HEK293 (cell line): ENCODE results near the gene SCOC.
A peak's percentile ranks its signal among the peaks of the same experiment; 100 is the strongest.

Experiments
- CTCF ChIA-PET: fragments of 350-600 bp; formaldehyde crosslinking; extraction: SDS; loops from one replicate; lab custom pipeline; 2021; ENCODE audit warnings: antibody characterized with exemption; lab: Yijun Ruan, JAX
- POLR2A ChIA-PET: fragments of 300-600 bp; formaldehyde crosslinking; extraction: SDS; loops from one replicate; lab custom pipeline; 2020; ENCODE audit warnings: antibody characterized with exemption, inconsistent platforms; lab: Yijun Ruan, JAX
- H3K27ac ChIP-seq: fragments of 200-500 bp; sonication (Bioruptor generic); 2 replicates; pipeline ENCODE4 v1.5.1; 2014; ENCODE audit warnings: low read depth, low read length, control low read depth, inconsistent platforms; ENCODE audit errors: extremely low read depth
- H3K36me3 ChIP-seq, 2 experiments: fragments of 200-500 bp in 1 of 2; sonication (Bioruptor generic) in 1 of 2; 1 replicate in 1 of 2; 2 replicates in 1 of 2; pipeline ENCODE4 v1.5.1; 2014 to 2017; ENCODE audit warnings: inconsistent platforms in 2 of 2, low read length in 2 of 2; ENCODE audit not compliant: control insufficient read depth in 2 of 2, insufficient read depth in 1 of 2
- H3K4me1 ChIP-seq: fragments of 200-500 bp; sonication (Bioruptor generic); 2 replicates; pipeline ENCODE4 v1.5.1; 2014; ENCODE audit warnings: mild to moderate bottlenecking, low read length, inconsistent platforms; ENCODE audit not compliant: control insufficient read depth, insufficient read depth
- H3K4me3 ChIP-seq: 2 replicates; pipeline ENCODE4 v1.5.1; 2011; ENCODE audit warnings: low read depth, mild to moderate bottlenecking, control low read depth, low read length, moderate library complexity
- H3K9me3 ChIP-seq: fragments of 200-500 bp; sonication (Bioruptor generic); 2 replicates; pipeline ENCODE4 v1.5.1; 2014; ENCODE audit warnings: low read depth, low read length, inconsistent platforms; ENCODE audit not compliant: control insufficient read depth, insufficient read depth
- GLIS2 ChIP-seq: fragments of 450-650 bp; formaldehyde crosslinking; IDR thresholded peaks from 2 replicates; pipeline ENCODE4 v1.5.1; 2016; ENCODE audit warnings: missing biosample characterization, missing genetic modification characterization
- MZF1 ChIP-seq: fragments of 450-650 bp; formaldehyde crosslinking; IDR thresholded peaks from 2 replicates; pipeline ENCODE4 v1.5.1; 2017; ENCODE audit warnings: missing biosample characterization, missing genetic modification characterization, borderline replicate concordance
- WT1 ChIP-seq: fragments of 450-650 bp; formaldehyde crosslinking; IDR thresholded peaks from 2 replicates; pipeline ENCODE4 v1.5.1; 2016; ENCODE audit warnings: missing biosample characterization, missing genetic modification characterization
- YY2 ChIP-seq: fragments of 450-650 bp; formaldehyde crosslinking; IDR thresholded peaks from 2 replicates; pipeline ENCODE4 v1.5.1; 2016; ENCODE audit warnings: missing biosample characterization, missing genetic modification characterization
- ZBTB21 ChIP-seq: fragments of 450-650 bp; formaldehyde crosslinking; IDR thresholded peaks from 2 replicates; pipeline ENCODE4 v1.5.1; 2017; ENCODE audit warnings: missing biosample characterization, missing genetic modification characterization
- ZFHX2 ChIP-seq: fragments of 450-650 bp; formaldehyde crosslinking; conservative IDR thresholded peaks from 2 replicates; pipeline ENCODE4 v1.5.1; 2016; ENCODE audit warnings: missing biosample characterization, missing genetic modification characterization
- ZIC2 ChIP-seq: fragments of 450-650 bp; formaldehyde crosslinking; IDR thresholded peaks from 2 replicates; pipeline ENCODE4 v1.5.1; 2016; ENCODE audit warnings: missing biosample characterization, missing genetic modification characterization
- ZNF10 ChIP-seq: fragments of 450-650 bp; formaldehyde crosslinking; IDR thresholded peaks from 2 replicates; pipeline ENCODE4 v1.5.1; 2017; ENCODE audit warnings: missing biosample characterization, missing genetic modification characterization
- ZNF112 ChIP-seq: fragments of 450-650 bp; formaldehyde crosslinking; IDR thresholded peaks from 2 replicates; pipeline ENCODE4 v1.5.0; 2017; ENCODE audit warnings: missing biosample characterization, missing genetic modification characterization
- ZNF16 ChIP-seq: fragments of 450-650 bp; formaldehyde crosslinking; IDR thresholded peaks from 2 replicates; pipeline ENCODE4 v1.5.1; 2016; ENCODE audit warnings: low read depth, missing biosample characterization, missing genetic modification characterization
- ZNF416 ChIP-seq: fragments of 450-650 bp; formaldehyde crosslinking; IDR thresholded peaks from 2 replicates; pipeline ENCODE4 v1.5.1; 2016; ENCODE audit warnings: missing biosample characterization, missing genetic modification characterization
- ZNF473 ChIP-seq: fragments of 450-650 bp; formaldehyde crosslinking; IDR thresholded peaks from 2 replicates; pipeline ENCODE4 v1.5.1; 2017; ENCODE audit warnings: missing biosample characterization, missing genetic modification characterization
- ZNF549 ChIP-seq: fragments of 450-650 bp; IDR thresholded peaks from 2 replicates; pipeline ENCODE4 v1.5.1; 2018; ENCODE audit warnings: missing biosample characterization, missing genetic modification characterization, mild to moderate bottlenecking, inconsistent platforms, moderate library complexity
- ZNF571 ChIP-seq: fragments of 450-650 bp; formaldehyde crosslinking; IDR thresholded peaks from 2 replicates; pipeline ENCODE4 v1.5.0; 2017; ENCODE audit warnings: missing biosample characterization, missing genetic modification characterization
- ZNF654 ChIP-seq: fragments of 450-650 bp; formaldehyde crosslinking; IDR thresholded peaks from 2 replicates; pipeline ENCODE4 v1.5.1; 2016; ENCODE audit warnings: low read depth, missing biosample characterization, missing genetic modification characterization
- ZNF664 ChIP-seq: fragments of 450-650 bp; formaldehyde crosslinking; IDR thresholded peaks from 2 replicates; pipeline ENCODE4 v1.5.1; 2016; ENCODE audit warnings: missing biosample characterization, missing genetic modification characterization
- ZNF677 ChIP-seq: fragments of 450-650 bp; IDR thresholded peaks from 2 replicates; pipeline ENCODE4 v1.5.0; 2018; ENCODE audit warnings: missing biosample characterization, mild to moderate bottlenecking, missing genetic modification characterization, moderate library complexity
- TF ChIP-seq, protein P1 (sequence below): fragments of 450-650 bp; formaldehyde crosslinking; IDR thresholded peaks from 2 replicates; pipeline ENCODE4 v1.5.1; 2016; ENCODE audit warnings: missing biosample characterization, missing genetic modification characterization
- TF ChIP-seq, protein P2 (sequence below): fragments of 450-650 bp; formaldehyde crosslinking; optimal IDR thresholded peaks from 2 replicates; pipeline ENCODE3; 2016; ENCODE audit warnings: missing biosample characterization, mild to moderate bottlenecking, missing genetic modification characterization
- TF ChIP-seq, protein P3 (sequence below): fragments of 450-650 bp; formaldehyde crosslinking; IDR thresholded peaks from 2 replicates; pipeline ENCODE4 v1.5.1; 2016; ENCODE audit warnings: missing biosample characterization, missing genetic modification characterization
- TF ChIP-seq, protein P4 (sequence below): fragments of 450-650 bp; formaldehyde crosslinking; conservative IDR thresholded peaks from 2 replicates; pipeline ENCODE4 v1.5.1; 2016; ENCODE audit warnings: low read depth, missing biosample characterization, missing genetic modification characterization
- TF ChIP-seq, protein P5 (sequence below): fragments of 450-650 bp; formaldehyde crosslinking; IDR thresholded peaks from 2 replicates; pipeline ENCODE4 v1.5.1; 2016; ENCODE audit warnings: missing biosample characterization, missing genetic modification characterization

The SCOC gene

DNA sequence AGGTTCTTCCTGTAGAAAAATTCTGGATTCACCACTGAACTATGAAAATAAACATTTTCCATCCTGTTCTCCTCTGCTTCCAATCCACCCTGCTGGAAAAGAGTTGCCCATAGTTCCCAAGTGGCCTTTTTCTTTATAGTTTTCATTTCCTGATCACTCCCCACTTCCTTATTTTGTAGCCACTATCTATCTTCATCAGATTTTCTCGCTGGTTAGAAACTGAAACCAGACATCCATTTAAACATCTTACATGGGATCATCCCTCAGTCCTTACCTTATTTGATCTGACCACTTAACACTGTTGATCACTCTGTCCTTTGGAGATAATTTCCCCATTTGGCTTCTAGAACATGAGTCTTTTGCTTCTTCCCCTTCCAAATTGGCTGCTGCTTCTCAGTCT, 42.2 kb upstream of the SCOC start:
- Histone ChIP-seq H3K36me3 (no peaks in the 10 kb centered on the region), H3K4me1 (no peaks in the 10 kb centered on the region), H3K27ac (no peak overlapping the region), H3K4me3 (no peak overlapping the region), H3K9me3 (no peaks in the 10 kb centered on the region)
- POLR2A ChIA-PET, result no interaction called here
- CTCF ChIA-PET, result interaction anchor here (0.7 to 2.9 kb wide), 4 partner anchors 18 to 521 kb away, joined by 3 to 15 read pairs (median 6); no protein-coding TSS in a partner anchor
- TF ChIP-seq ZNF112 (tag by site-specific recombination), result no peak
- no peak for TF ChIP-seq ZNF473 (tag by site-specific recombination)
- TF ChIP-seq ZNF16 (tag by site-specific recombination), result no peak
- no peak for TF ChIP-seq ZNF654
- TF ChIP-seq ZIC2, result no peak
- TF ChIP-seq, protein P1, sequence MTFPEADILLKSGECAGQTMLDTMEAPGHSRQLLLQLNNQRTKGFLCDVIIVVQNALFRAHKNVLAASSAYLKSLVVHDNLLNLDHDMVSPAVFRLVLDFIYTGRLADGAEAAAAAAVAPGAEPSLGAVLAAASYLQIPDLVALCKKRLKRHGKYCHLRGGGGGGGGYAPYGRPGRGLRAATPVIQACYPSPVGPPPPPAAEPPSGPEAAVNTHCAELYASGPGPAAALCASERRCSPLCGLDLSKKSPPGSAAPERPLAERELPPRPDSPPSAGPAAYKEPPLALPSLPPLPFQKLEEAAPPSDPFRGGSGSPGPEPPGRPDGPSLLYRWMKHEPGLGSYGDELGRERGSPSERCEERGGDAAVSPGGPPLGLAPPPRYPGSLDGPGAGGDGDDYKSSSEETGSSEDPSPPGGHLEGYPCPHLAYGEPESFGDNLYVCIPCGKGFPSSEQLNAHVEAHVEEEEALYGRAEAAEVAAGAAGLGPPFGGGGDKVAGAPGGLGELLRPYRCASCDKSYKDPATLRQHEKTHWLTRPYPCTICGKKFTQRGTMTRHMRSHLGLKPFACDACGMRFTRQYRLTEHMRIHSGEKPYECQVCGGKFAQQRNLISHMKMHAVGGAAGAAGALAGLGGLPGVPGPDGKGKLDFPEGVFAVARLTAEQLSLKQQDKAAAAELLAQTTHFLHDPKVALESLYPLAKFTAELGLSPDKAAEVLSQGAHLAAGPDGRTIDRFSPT, result no peak
- TF ChIP-seq MZF1 (tag by site-specific recombination), result no peak
- TF ChIP-seq ZNF549, result no peak
- no peak for TF ChIP-seq YY2
- TF ChIP-seq ZBTB21 (tag by site-specific recombination), result no peak
- no peak for TF ChIP-seq ZNF571
- no peak for TF ChIP-seq ZNF677 (tag by site-specific recombination)
- TF ChIP-seq ZNF664 (tag by site-specific recombination), result no peak
- TF ChIP-seq, protein P2, sequence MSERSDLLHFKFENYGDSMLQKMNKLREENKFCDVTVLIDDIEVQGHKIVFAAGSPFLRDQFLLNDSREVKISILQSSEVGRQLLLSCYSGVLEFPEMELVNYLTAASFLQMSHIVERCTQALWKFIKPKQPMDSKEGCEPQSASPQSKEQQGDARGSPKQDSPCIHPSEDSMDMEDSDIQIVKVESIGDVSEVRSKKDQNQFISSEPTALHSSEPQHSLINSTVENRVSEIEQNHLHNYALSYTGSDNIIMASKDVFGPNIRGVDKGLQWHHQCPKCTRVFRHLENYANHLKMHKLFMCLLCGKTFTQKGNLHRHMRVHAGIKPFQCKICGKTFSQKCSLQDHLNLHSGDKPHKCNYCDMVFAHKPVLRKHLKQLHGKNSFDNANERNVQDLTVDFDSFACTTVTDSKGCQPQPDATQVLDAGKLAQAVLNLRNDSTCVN (tag by site-specific recombination), result no peak
- no peak for TF ChIP-seq GLIS2 (tag by site-specific recombination)

DNA sequence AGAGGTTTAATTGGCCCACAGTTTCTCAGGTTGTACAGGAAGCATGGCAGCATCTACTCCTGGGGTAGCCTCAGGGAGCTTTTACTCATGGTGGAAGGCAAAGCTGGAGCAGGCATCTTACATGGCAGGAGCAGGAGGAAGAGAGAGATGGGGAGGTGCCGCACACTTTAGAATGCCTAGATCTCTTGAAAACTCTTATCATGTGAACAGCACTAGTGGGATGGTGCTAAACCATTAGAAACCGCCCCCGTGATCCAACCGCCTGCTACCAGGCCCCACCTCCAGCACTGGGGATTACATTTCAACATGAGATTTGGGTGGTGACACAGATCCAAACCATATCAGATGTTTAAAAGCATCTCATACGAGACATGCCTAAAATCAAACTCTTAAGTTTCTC, 41.6 kb upstream of the SCOC start:
- H3K4me1 ChIP-seq, result no peaks in the 10 kb centered on the region
- CTCF ChIA-PET, result interaction anchor here (0.5 to 2.9 kb wide), 3 partner anchors 28 to 520 kb away, joined by 3 to 15 read pairs (median 4); no protein-coding TSS in a partner anchor
- TF ChIP-seq WT1 (tag by site-specific recombination) (no peak), ZFHX2 (tag by site-specific recombination) (peak; percentile 31; the same call in 1 of the 2 replicates)
- TF ChIP-seq, all 188 proteins: peak for 1
- Histone ChIP-seq H3K36me3 (no peaks in the 10 kb centered on the region), H3K4me3 (no peak overlapping the region), H3K27ac (no peak overlapping the region), H3K9me3 (no peaks in the 10 kb centered on the region)
- POLR2A ChIA-PET, result no interaction called here

DNA sequence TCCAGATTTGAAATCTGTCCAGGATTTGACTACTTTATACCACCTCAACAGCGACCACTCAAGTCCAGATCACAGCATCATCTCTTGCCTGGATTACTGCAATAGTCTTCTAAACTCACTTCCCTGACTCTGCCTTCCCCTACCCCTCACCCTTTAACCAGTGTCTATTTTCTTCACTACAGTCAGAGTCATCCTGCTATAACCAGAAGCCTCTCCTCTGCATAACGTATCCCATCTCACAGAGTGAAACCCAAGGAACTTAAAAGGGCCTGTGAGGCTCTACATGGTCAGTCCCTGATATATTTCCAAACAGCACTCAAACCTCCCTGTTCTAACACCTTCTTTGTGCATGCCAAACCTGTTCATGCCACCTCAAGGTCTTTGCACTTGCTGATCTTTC, 40.7 kb upstream of the SCOC start:
- H3K27ac ChIP-seq, result no peak overlapping the region
- TF ChIP-seq, protein P3, sequence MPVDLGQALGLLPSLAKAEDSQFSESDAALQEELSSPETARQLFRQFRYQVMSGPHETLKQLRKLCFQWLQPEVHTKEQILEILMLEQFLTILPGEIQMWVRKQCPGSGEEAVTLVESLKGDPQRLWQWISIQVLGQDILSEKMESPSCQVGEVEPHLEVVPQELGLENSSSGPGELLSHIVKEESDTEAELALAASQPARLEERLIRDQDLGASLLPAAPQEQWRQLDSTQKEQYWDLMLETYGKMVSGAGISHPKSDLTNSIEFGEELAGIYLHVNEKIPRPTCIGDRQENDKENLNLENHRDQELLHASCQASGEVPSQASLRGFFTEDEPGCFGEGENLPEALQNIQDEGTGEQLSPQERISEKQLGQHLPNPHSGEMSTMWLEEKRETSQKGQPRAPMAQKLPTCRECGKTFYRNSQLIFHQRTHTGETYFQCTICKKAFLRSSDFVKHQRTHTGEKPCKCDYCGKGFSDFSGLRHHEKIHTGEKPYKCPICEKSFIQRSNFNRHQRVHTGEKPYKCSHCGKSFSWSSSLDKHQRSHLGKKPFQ (tag by site-specific recombination), result no peak
- TF ChIP-seq ZNF10 (tag by site-specific recombination) (no peak), ZNF416 (tag by site-specific recombination) (no peak)
- TF ChIP-seq, protein P4, sequence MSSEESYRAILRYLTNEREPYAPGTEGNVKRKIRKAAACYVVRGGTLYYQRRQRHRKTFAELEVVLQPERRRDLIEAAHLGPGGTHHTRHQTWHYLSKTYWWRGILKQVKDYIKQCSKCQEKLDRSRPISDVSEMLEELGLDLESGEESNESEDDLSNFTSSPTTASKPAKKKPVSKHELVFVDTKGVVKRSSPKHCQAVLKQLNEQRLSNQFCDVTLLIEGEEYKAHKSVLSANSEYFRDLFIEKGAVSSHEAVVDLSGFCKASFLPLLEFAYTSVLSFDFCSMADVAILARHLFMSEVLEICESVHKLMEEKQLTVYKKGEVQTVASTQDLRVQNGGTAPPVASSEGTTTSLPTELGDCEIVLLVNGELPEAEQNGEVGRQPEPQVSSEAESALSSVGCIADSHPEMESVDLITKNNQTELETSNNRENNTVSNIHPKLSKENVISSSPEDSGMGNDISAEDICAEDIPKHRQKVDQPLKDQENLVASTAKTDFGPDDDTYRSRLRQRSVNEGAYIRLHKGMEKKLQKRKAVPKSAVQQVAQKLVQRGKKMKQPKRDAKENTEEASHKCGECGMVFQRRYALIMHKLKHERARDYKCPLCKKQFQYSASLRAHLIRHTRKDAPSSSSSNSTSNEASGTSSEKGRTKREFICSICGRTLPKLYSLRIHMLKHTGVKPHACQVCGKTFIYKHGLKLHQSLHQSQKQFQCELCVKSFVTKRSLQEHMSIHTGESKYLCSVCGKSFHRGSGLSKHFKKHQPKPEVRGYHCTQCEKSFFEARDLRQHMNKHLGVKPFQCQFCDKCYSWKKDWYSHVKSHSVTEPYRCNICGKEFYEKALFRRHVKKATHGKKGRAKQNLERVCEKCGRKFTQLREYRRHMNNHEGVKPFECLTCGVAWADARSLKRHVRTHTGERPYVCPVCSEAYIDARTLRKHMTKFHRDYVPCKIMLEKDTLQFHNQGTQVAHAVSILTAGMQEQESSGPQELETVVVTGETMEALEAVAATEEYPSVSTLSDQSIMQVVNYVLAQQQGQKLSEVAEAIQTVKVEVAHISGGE (tag by site-specific recombination), result no peak
- TF ChIP-seq, protein P5, sequence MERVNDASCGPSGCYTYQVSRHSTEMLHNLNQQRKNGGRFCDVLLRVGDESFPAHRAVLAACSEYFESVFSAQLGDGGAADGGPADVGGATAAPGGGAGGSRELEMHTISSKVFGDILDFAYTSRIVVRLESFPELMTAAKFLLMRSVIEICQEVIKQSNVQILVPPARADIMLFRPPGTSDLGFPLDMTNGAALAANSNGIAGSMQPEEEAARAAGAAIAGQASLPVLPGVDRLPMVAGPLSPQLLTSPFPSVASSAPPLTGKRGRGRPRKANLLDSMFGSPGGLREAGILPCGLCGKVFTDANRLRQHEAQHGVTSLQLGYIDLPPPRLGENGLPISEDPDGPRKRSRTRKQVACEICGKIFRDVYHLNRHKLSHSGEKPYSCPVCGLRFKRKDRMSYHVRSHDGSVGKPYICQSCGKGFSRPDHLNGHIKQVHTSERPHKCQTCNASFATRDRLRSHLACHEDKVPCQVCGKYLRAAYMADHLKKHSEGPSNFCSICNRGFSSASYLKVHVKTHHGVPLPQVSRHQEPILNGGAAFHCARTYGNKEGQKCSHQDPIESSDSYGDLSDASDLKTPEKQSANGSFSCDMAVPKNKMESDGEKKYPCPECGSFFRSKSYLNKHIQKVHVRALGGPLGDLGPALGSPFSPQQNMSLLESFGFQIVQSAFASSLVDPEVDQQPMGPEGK, result no peak
- H3K9me3 ChIP-seq, result no peaks in the 10 kb centered on the region
- H3K4me3 ChIP-seq, result no peak overlapping the region
- POLR2A ChIA-PET, result no interaction called here
- CTCF ChIA-PET, result interaction anchor here (1.9 kb wide), 1 partner anchor 27 kb away, joined by 11 read pairs; no protein-coding TSS in a partner anchor
- no peaks in the 10 kb centered on the region for H3K36me3 ChIP-seq
- no peaks in the 10 kb centered on the region for H3K4me1 ChIP-seq
